ENCODE results near the gene PDZD4.

Gene PDZD4

GRCh38 chrX:153769158-153769864, 61.0 kb downstream of the PDZD4 start:
- no peak for DNase-seq

- DNase-seq: no peak
Measured at GRCh38 chrX:153768311-153769157, 61.8 kb downstream of the PDZD4 start.

- DNase-seq: no peak
Measured at GRCh38 chrX:153767674-153768055, 62.7 kb downstream of the PDZD4 start.

GRCh38 chrX:153766871-153767673, 63.3 kb downstream of the PDZD4 start:
- DNase-seq: no peak

GRCh38 chrX:153766098-153766817, 64.1 kb downstream of the PDZD4 start:
- no peak for DNase-seq

- DNase-seq: no peak
Measured at GRCh38 chrX:153765138-153766079, 64.9 kb downstream of the PDZD4 start.

GRCh38 chrX:153764786-153765137, 65.6 kb downstream of the PDZD4 start:
- no peak for DNase-seq

GRCh38 chrX:153763989-153764755, 66.2 kb downstream of the PDZD4 start, which contains the start of gene PLXNB3:
TSS of gene PLXNB3 (plus strand) at chrX:153764249. CDS start at chrX:153765536, 1,287 bp downstream.
- peak; percentile 65 to 72 for DNase-seq

GRCh38 chrX:153763298-153763932, 66.9 kb downstream of the PDZD4 start:
- DNase-seq: no peak

GRCh38 chrX:153762626-153763173, 67.6 kb downstream of the PDZD4 start:
- no peak for DNase-seq

GRCh38 chrX:153761863-153762262, 68.5 kb downstream of the PDZD4 start:
- no peak for DNase-seq

- DNase-seq: no peak
Measured at GRCh38 chrX:153755136-153755535, 75.2 kb downstream of the PDZD4 start.
